Mucosa of stomach (tissue), 1 donor: ENCODE data around the gene TUBB4A.

Experiments
- H3K27me3 ChIP-seq: one replicate; pipeline ENCODE4 v1.7.0; 2013; ENCODE audit warnings: mild to moderate bottlenecking, low read length; ENCODE audit not compliant: control insufficient read depth, insufficient read depth
- H3K36me3 ChIP-seq: one replicate; pipeline ENCODE4 v1.7.0; 2013; ENCODE audit warnings: low read length; ENCODE audit not compliant: control insufficient read depth, insufficient read depth
- H3K4me1 ChIP-seq: one replicate; pipeline ENCODE4 v1.7.0; 2013; ENCODE audit warnings: mild to moderate bottlenecking, low read length; ENCODE audit not compliant: control insufficient read depth, insufficient read depth
- H3K4me3 ChIP-seq: one replicate; pipeline ENCODE4 v1.7.0; 2013; ENCODE audit warnings: low read length
- H3K9ac ChIP-seq: one replicate; pipeline ENCODE4 v1.7.0; 2013; ENCODE audit warnings: mild to moderate bottlenecking, low read length, moderate library complexity
- H3K9me3 ChIP-seq: one replicate; pipeline ENCODE4 v1.7.0; 2013; ENCODE audit warnings: mild to moderate bottlenecking, low read length, moderate library complexity; ENCODE audit not compliant: control insufficient read depth
- donor health status: Pancreatic carcinoma.

TUBB4A gene

GRCh38 chr19:6499052-6499790 lies 2.9 kb downstream of the TUBB4A start:
- H3K36me3 ChIP-seq: no peaks in the 10 kb centered on the region
- no peak overlapping the region for H3K9ac ChIP-seq
- no peaks in the 10 kb centered on the region for H3K4me1 ChIP-seq
- H3K4me3 ChIP-seq: no peak overlapping the region
- no peaks in the 10 kb centered on the region for H3K9me3 ChIP-seq
- peaks cover 44% of the 10 kb centered on the region for H3K27me3 ChIP-seq

- Histone ChIP-seq H3K27me3 (peaks cover 42% of the 10 kb centered on the region), H3K4me1 (no peaks in the 10 kb centered on the region), H3K9ac (no peak overlapping the region), H3K4me3 (no peak overlapping the region), H3K36me3 (no peaks in the 10 kb centered on the region), H3K9me3 (no peaks in the 10 kb centered on the region)
Observed at GRCh38 chr19:6498294-6499036, 3.6 kb downstream of the TUBB4A start.

DNA sequence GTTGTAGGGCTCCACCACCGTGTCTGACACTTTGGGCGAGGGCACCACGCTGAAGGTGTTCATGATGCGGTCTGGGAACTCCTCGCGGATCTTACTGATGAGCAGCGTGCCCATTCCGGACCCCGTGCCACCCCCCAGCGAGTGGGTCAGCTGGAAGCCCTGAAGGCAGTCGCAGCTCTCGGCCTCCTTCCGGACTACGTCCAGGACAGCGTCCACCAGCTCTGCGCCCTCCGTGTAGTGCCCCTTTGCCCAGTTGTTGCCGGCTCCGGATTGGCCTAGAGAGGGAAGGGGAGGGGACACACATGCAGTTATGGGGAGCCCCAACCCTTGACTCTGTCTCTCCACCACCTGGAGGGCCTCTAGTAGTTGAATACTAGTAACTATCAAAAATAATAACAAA lies 6.2 kb downstream of the TUBB4A start:
- no peak overlapping the region for H3K4me3 ChIP-seq
- H3K9me3 ChIP-seq: no peaks in the 10 kb centered on the region
- H3K27me3 ChIP-seq: peaks cover 17% of the 10 kb centered on the region
- no peaks in the 10 kb centered on the region for H3K36me3 ChIP-seq
- H3K4me1 ChIP-seq: no peaks in the 10 kb centered on the region
- H3K9ac ChIP-seq: no peak overlapping the region

DNA sequence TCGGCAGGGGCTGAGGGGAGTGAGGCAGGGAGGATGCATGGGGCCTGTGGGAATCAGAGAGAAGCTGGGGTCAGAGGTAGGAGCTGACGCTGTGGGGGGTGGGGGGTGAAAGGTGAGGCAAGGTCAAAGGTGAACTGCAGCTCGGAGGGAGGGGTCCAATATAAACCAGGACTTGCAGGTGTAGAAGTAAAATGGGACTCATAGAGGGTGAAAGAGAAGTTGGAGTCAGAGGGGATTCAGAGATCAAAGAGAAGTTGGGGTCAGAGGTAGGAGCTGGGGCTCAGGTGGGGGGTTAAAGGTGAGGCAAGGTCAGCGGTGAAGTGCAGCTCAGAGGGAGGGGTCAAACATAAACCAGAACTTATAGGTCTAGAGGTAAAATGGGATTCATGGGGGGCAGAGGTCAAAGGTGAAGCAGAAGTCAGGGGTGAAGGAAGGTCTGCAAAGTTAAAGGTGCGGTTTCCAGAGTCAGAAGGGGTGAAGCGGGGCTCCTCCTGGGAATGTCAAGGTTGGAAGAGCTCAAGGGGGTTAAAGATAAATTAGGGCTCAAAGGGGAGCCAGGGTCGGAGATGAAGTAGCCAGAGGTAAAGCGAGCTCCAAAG lies 7.6 kb downstream of the TUBB4A start:
- H3K4me3 ChIP-seq: no peak overlapping the region
- H3K4me1 ChIP-seq: no peaks in the 10 kb centered on the region
- peaks cover 6% of the 10 kb centered on the region for H3K27me3 ChIP-seq
- no peaks in the 10 kb centered on the region for H3K9me3 ChIP-seq
- H3K9ac ChIP-seq: no peak overlapping the region
- no peaks in the 10 kb centered on the region for H3K36me3 ChIP-seq

DNA sequence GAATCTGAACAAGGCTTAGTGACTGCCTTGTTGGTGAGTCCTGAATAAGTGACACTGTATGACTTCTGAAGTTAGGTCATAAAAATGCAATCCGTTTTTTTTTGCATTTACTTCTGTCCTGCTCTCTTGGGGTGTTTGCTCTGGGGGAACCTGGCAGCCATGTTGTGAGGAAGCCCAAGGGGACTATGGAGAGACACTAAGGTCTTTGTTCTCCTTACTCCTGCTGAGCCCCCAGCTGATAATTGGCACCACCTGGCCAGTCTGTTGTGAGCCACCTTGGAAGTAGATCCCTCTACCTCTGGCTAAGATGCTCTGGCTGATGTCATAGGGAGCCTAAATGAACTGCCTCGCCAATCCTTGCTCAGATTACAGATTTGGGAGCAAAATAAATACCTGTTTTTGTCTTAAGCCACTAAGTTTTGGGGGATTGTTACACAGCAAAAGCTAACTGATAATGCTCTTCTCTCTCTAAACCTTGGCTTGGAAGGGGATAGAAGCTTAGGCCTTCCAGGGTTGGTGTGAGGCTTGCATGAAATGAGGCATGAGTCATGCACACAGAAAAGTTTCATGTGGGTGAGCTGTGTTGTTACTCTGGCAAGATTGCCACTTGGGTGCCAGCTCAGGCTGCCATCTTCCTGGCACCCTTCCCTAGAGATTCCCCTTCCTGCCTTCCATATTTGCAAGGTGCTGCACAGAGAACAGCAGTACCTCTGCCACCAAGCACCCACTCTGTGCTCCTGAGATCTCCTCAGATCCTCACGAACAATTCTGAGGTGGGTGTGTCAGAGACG lies 10.1 kb downstream of the TUBB4A start:
- H3K4me1 ChIP-seq: no peaks in the 10 kb centered on the region
- H3K4me3 ChIP-seq: no peak overlapping the region
- no peaks in the 10 kb centered on the region for H3K36me3 ChIP-seq
- H3K9me3 ChIP-seq: no peaks in the 10 kb centered on the region
- no peak overlapping the region for H3K9ac ChIP-seq
- H3K27me3 ChIP-seq: no peaks in the 10 kb centered on the region

GRCh38 chr19:6490134-6490533 lies 12.0 kb downstream of the TUBB4A start:
- Histone ChIP-seq H3K9ac (no peak overlapping the region), H3K4me1 (no peaks in the 10 kb centered on the region), H3K4me3 (no peak overlapping the region), H3K9me3 (no peaks in the 10 kb centered on the region), H3K27me3 (no peaks in the 10 kb centered on the region), H3K36me3 (no peaks in the 10 kb centered on the region)

GRCh38 chr19:6489278-6490061 lies 12.6 kb downstream of the TUBB4A start:
- Histone ChIP-seq H3K9ac (no peak overlapping the region), H3K36me3 (no peaks in the 10 kb centered on the region), H3K4me1 (no peaks in the 10 kb centered on the region), H3K27me3 (no peaks in the 10 kb centered on the region), H3K9me3 (no peaks in the 10 kb centered on the region), H3K4me3 (no peak overlapping the region)

- Histone ChIP-seq H3K9ac (no peak overlapping the region), H3K4me1 (no peaks in the 10 kb centered on the region), H3K4me3 (no peak overlapping the region), H3K9me3 (no peaks in the 10 kb centered on the region), H3K36me3 (no peaks in the 10 kb centered on the region), H3K27me3 (no peaks in the 10 kb centered on the region)
Observed at GRCh38 chr19:6484831-6485230, 17.3 kb downstream of the TUBB4A start.

DNA sequence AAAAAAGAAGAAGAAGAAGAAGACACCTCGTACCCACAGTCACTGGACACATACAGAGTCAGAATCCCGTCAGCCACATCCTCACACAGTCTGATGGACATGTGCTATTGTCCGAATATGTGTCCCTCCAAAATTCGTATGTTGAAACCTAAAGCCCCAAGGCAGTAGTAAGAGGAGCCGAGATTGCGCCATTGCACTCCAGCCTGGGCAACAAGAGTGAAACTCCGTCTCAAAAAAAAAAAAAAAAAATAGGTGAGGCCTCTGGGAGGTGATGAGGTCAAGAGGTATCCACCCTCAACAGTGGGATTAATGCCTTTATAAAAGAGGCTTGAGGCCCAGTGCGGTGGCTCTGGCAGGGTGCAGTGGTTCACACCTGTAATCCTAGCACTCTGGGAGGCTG lies 17.9 kb downstream of the TUBB4A start:
- Histone ChIP-seq H3K4me3 (no peak overlapping the region), H3K9ac (no peak overlapping the region), H3K27me3 (peaks cover 1% of the 10 kb centered on the region), H3K9me3 (no peaks in the 10 kb centered on the region), H3K4me1 (no peaks in the 10 kb centered on the region), H3K36me3 (no peaks in the 10 kb centered on the region)

GRCh38 chr19:6483235-6483634 lies 18.9 kb downstream of the TUBB4A start:
- no peaks in the 10 kb centered on the region for H3K4me1 ChIP-seq
- no peak overlapping the region for H3K4me3 ChIP-seq

GRCh38 chr19:6482343-6482686 lies 19.8 kb downstream of the TUBB4A start:
- Histone ChIP-seq H3K9me3 (no peaks in the 10 kb centered on the region), H3K4me1 (no peaks in the 10 kb centered on the region), H3K9ac (no peak overlapping the region), H3K27me3 (peaks cover 3% of the 10 kb centered on the region), H3K4me3 (no peak overlapping the region), H3K36me3 (no peaks in the 10 kb centered on the region)

More at GRCh38 chr19:6483235-6483634, 18.9 kb downstream of the TUBB4A start:
- Histone ChIP-seq H3K27me3 (peaks cover 3% of the 10 kb centered on the region), H3K9me3 (no peaks in the 10 kb centered on the region), H3K9ac (no peak overlapping the region), H3K36me3 (no peaks in the 10 kb centered on the region)
